NCI-H146 treated with DMSO at 0.1 percent for 48 hours (cell line): ENCODE data around the gene C12orf56.

Experiments
- DNase-seq: peaks from one replicate; lab custom pipeline; 2025; ENCODE audit not compliant: unreplicated experiment; lab: John Stamatoyannopoulos, UW

C12orf56 gene, protein sequence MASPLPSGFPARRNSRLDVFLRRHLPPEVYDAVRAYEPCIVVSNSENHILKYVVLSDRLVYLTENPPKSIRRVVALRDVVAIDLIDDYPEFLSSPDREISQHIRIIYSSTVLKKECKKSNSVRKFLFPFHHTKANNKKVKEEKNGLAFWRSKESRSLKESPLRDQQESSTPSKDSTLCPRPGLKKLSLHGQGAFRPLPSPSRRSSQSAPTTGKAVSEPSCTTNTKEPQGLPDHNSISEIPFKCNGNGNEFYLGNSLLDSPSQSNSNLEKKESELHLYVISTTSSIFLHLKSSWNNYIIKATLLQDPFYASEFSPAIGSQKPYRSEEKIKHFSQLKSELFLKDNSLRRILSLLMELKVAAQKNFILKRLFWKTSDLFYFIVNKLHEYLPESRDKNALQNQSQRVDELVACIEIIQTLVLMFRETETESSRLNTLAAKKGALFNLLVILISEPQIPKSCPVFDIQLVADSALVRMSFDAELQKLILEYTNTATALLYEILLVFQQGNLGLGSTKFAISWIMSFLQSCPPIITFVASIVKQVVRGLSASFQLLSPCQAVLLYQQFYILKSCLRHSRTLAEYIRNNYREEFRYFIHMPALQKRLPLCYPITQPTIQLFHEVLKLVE

DNA sequence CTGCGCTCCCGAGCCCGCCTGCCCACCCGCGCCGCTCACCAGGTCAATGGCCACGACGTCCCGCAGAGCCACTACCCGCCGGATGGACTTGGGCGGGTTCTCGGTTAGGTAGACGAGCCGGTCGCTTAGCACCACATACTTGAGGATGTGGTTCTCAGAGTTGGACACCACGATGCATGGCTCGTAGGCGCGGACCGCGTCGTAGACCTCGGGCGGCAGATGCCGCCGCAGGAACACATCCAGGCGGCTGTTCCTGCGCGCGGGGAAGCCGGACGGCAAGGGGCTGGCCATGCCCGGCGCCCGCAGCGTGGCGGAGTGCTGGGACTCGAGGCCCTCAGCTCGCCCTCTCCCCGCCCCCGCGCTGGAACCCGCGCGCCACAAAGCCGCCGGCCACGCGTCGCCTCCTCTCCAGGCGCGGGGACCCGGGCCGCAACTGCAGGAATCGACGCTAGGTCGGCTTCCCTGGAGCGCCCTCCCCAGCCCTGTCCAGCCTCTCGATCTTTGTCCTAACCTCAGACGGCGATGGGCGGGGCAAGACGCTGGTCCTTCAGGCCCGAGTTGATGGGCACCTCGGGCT lies at the start of gene C12orf56:
TSS of gene C12orf56 (minus strand) at position 484 of the 577 bp plus-strand sequence. CDS start at position 291, 193 bp downstream.
- no peak for DNase-seq

DNA sequence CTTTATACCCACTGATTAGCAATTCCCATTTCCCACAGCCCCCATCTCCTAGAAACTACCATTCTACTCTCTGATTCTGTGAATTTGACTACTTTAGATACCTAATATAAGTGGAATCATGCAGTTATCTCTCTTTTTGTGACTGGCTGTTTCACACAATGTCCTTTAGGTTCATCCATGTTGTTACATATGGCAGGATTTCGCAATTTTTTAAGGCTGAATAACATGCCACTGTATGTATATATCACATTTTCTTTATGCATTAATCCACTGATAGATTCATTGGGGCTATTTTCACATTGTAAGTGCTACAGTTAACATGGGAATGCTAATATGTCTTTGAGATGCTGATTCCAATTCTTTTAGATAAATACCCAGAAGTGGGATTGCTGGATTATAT lies 49.5 kb upstream of the C12orf56 start:
- no peak for DNase-seq

DNA sequence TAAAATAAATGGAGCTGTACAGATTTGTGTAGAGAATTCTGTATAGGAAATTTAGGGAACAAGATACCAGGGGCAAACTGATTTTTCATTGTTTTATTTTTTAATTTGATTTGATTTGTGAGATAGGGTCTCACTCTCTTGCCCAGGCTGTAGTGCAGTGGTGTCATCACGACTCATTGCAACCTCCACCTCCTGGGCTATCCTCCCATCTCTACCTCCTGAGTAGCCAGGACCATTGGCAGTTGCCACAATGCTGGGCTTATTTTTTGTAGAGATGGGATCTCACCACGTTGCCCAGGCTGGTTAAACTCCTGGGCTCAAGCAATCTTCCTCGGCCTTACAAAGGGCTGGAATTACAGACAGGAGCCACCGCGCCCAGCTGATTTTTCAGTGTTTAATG lies 43.4 kb upstream of the C12orf56 start:
- no peak for DNase-seq

DNA sequence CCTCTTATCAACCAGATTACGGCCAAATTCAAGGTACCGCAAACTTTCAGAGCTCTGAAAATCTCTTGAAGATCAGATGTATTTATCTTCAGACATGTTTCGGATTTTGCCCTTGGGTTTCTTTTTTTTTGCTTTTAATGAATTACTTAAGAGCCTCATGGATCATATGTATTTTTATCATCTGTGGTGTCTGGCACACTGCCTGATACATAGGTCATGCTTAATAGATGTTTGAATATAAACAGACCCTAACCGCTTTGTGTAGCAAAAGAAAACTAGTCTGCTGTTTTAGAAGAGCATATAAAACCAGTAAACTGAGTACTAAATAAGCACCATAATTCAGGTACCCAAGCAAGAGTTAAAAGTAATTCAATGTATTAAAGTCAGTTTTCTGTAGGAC lies 41.2 kb upstream of the C12orf56 start:
- no peak for DNase-seq

GRCh38 chr12:64430886-64431285 lies 40.3 kb upstream of the C12orf56 start:
- no peak for DNase-seq

- DNase-seq: no peak
Observed at GRCh38 chr12:64428956-64429355, 38.4 kb upstream of the C12orf56 start.

DNA sequence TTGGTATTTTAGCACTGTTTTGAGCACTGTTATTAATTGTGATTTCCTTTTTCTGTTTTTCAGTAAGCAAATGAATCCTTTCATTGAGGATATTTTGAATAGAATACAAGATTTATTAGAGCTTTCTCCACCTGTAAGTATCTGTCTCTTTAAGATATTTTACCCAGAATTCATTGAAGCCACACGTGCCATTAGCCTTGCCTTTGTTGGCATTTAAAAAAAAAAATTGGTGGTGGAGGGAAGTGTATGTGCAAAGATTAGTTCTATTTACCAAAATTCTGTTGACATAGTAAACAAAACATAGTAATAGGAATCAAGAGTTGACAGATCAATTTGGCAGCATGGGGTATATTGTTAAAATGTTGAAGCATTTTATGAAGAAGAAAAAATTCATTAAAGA lies 37.4 kb upstream of the C12orf56 start:
- DNase-seq: peak; percentile 24

GRCh38 chr12:64419696-64420095 lies 29.1 kb upstream of the C12orf56 start:
- DNase-seq: no peak

GRCh38 chr12:64418209-64418608 lies 27.7 kb upstream of the C12orf56 start:
- DNase-seq: no peak

DNA sequence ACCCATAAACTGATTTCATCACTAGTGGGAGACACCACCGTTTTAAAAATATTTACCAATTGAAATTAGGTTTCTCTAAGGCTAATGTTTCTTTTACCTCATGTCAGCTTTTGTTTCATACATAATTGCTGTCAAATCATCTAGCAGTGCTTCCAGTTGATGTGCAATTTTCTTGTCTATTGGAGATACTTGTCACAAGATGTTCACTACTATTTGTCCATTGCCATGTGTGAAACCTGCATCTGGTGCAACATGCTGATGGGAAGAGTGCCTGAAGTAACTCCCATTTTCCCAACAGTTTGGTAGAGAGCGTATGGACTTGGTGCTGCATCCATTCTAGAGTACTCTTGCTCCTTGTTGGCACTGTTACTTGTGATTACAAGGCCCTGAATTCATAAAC lies 23.3 kb upstream of the C12orf56 start:
- DNase-seq: no peak

GRCh38 chr12:64412459-64412858 lies 21.9 kb upstream of the C12orf56 start:
- DNase-seq: no peak

DNA sequence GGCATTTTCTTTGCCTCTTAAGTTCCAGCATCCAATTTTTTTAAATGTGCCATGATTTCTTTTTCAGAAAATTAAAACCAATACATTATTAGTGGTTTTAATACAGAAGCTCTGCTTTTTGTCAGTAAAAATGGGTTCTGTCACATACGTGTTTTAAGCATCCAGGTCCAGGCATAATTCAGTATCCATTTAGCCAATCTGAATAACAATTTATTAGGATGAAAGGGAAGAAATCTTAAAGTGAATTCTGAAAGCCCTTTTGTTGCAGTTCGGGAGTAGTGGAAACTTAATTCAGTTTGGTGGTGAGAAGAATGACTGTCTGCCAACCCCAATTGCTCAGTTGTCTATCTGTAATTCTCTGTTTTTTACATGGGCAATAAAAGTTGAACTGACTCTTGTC lies 20.9 kb upstream of the C12orf56 start:
- DNase-seq: no peak

GRCh38 chr12:64407342-64408223 lies 17.0 kb upstream of the C12orf56 start:
- DNase-seq: no peak

DNA sequence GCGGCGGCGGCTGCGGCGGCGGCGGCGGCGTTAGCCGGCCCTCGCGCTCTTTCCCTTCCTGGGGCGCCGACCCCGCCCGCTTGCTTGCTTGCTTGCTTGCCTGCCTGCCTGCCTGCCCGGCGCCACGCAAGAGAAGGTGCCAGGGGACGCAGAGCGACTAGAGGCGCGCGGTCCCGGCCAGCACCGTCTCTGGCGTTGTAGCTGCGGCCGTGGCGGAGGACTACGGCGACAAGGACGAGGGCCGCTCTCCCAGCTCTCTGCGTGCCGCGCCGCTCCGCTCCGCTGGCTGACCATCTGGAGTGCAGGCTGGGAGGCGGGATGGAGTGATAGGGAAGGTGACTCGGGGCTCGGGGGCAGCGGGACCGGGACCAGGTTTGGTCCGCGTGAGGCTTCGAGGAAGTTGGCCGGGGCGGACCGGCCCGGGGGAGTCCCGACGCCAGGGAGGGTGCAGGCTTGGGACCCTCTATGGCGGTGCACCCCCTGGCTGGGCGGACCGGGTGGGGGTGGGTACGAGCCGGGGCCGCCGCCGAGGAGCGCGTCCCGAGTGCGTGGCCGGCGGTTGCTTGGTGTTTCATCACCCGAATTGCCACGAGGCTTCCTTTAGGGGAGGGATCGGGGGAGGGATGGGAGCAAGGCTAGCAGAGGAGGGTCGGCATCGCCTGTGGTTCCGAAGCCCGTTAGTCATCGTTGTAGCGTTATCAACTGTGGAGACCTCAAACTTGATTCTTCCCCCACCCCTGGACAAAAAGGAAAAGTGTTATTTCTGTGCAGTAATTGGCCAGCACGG lies 14.1 kb upstream of the C12orf56 start:
- DNase-seq: peak; percentile 42

- DNase-seq: peak; percentile 87
Observed at GRCh38 chr12:64403707-64404469, 13.3 kb upstream of the C12orf56 start, which contains the start of gene XPOT. Gene XPOT (plus strand): TSS chr12:64404392. CDS start chr12:64410036, 5,644 bp downstream.

DNA sequence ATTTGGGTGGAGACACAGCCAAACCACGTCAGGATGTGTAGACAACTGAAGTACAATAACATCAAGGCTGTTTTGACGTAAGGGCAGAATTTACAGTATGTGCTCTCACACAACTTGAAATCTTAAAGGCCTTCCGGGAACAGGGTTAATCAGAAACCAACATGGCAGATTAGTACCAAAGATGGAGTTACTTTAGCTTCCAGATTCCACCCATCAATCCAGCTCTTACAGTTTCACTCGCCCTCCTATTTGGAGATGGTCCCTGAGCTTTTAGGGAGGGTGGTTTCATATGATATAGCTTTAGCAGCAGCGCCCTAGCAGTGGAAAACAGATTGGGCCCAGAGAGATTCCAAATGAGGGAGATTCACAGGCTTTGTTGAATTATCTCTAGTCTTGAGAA lies 11.6 kb upstream of the C12orf56 start:
- DNase-seq: no peak

DNA sequence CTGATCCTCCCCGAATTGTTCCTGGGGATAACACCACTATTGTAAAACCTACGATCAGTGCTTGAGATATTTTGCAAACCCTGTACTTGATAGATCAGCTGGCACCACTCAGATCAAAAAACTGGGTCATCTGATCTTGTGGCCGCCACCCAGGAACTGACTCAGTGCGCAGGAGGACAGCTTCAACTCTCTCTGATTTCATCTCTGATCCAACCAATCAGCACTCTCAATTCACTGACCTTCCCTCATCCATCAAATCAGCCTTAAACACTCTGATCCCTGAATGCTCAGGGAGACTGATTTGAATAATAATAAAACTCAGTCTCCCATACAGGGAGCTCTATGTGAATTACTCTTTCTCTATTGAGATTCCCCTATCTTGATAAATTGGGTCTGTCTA lies 9.5 kb upstream of the C12orf56 start:
- no peak for DNase-seq

DNA sequence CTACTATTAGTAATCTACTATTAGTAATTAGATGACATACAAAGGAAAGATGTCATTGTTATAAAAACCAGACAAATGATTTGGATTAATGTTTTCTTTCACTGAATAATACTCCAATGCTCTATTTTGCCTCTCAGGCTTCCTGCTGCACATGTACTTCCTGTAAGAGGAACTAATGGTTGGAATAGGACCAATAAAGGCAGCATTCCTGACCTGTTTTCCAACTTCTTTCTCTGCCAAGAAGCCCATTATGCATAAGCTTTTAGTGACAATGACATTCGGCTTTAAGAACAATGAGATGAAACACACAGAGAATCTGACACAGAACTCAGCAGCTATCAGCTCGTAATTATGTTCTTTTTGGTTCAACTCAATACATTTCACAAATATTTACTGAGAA lies 5.2 kb upstream of the C12orf56 start:
- no peak for DNase-seq

DNA sequence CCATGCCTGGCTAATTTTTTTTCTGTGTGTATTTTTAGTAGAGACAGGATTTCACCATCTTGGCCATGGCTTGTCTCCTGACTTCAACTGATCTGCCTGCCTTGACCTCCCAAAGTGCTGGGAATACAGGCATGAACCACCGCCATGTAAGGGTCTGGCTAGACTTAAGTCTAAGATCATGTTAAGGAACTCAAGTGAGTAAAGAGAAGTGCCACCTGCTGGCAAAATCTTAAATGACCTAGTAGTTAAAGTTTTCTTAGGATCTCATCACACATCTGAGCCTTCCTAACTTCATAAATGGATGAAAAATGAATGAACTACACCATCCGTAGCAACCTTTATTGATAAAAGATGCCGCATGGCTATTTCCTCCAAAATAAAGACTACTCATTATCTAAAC lies 1.7 kb upstream of the C12orf56 start:
- no peak for DNase-seq

DNA sequence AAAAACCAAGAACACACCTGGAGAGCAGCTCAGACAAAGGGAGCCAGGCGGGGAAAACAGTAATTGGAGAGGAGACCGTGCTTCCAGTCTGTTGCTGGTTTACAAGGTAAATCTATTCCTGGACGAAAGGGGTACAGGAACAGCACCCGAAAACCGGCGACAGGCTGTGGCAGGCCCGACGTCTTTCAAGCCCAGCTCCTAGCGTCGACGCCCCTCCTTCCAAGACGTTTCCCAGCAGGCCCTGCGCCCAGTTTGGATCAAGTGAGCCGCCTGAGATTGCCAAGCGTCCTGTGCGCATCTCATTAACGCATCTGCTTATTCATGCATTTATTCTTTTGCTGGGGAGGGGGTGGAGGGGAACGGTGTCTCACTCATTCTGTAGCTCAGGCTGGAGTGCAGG lies 1.4 kb downstream of the C12orf56 start:
- DNase-seq: peak; percentile 49
